Measurements from ENCODE around the gene ALCAM. TPM values are rescaled to one million over a fixed set of nuclear protein-coding genes. Genes with fewer than 3 reads are reported as not detected.

The ALCAM gene
- total and polyA plus RNA-seq, 2 of the 8 experiments (the other 6 are each of a cell fraction or from before 2014, with no cell fraction given): 10.8 to 33.0 TPM

DNA sequence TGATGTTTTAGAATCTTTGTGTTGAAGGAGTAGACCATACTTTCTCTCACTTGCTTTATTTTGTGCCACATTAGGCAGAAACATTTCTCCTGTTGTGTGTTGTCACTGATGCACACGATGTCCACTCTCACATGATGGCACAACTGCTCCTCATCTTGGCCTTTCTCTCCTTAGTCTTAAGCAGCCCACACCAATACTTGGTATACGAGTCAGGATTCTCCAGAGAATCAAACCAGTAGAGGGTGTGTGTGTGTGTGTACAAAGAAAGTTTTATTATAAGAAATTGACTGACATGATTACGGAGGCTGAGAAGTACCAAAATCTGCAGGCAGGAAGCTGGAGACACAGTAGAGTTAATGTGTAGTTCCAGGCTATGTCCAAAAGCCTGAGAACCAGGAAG lies 187.1 kb downstream of the ALCAM start:
- H4K8ac ChIP-seq (ENCODE audit: extremely low read depth, insufficient read depth, low read length): no peak overlapping the region
- H3K9ac ChIP-seq (replicated peaks in 1 of 4; ENCODE audit: extremely low read depth in 1 of 4, low read depth in 3 of 4, low read length in 3 of 4): no peak overlapping the region
- ChIA-PET CTCF (ENCODE audit: partially characterized antibody) (interaction anchor here (0.6 kb wide), 1 partner anchor 117 kb away, joined by 3 read pairs; no protein-coding TSS in a partner anchor), POLR2A (ENCODE audit: partially characterized antibody) (no interaction called here)
- H3K79me1 ChIP-seq (ENCODE audit: low read depth, low read length): no peaks in the 10 kb centered on the region
- no peak overlapping the region for H4K91ac ChIP-seq (replicated peaks; ENCODE audit: insufficient read length, low read length)
- no peak overlapping the region for H3K27ac ChIP-seq (ENCODE audit: low read depth, low read length)
- H2BK12ac ChIP-seq (ENCODE audit: low read depth, low read length): no peak overlapping the region
- H3K36me3 ChIP-seq (ENCODE audit: control insufficient read depth in 2 of 4, insufficient read depth in 4 of 4, low read length in 3 of 4): peaks cover 0 to 33% (median 11%) of the 10 kb centered on the region in 4 experiments; a peak in 4 of 8 replicates
- WGBS, 2 experiments (ENCODE audit: extremely low coverage in 1 of 2, insufficient coverage in 1 of 2, insufficient read length in 1 of 2, insufficient replicate concordance in 2 of 2, low coverage in 1 of 2, low lambda C conversion rate in 2 of 2, missing lambda C conversion rate in 1 of 2): 91% methylated on average over 3 of the region's 3 CpGs; no CpG with 5 or more reads in 1 of the 2 experiments
- no peak overlapping the region for H3K14ac ChIP-seq (ENCODE audit: insufficient read length)
- H3K9me3 ChIP-seq (ENCODE audit: insufficient read depth in 2 of 2, low read depth in 1 of 2, low read length in 1 of 2): no peaks in the 10 kb centered on the region
- no peak overlapping the region for H2BK120ac ChIP-seq (replicated peaks; ENCODE audit: low read depth, low read length)
- H3K23ac ChIP-seq (ENCODE audit: insufficient read length): no peak overlapping the region
- no peak overlapping the region for H3K4ac ChIP-seq (replicated peaks; ENCODE audit: insufficient read length, low read depth, low read length)
- no peak overlapping the region for H2BK20ac ChIP-seq (ENCODE audit: low read length)
- no peak overlapping the region for H3K56ac ChIP-seq (replicated peaks; ENCODE audit: insufficient read length, low read depth, low read length)
- no peaks in the 10 kb centered on the region for H3K27me3 ChIP-seq (replicated peaks in 1 of 4; ENCODE audit: control insufficient read depth in 3 of 4, extremely low read depth in 1 of 4, insufficient read depth in 3 of 4, low read length in 3 of 4)
- H2AK5ac ChIP-seq (ENCODE audit: low read depth, low read length): no peak overlapping the region
- no peak overlapping the region for H2BK5ac ChIP-seq (ENCODE audit: low read depth, low read length)
- no peak overlapping the region for H3K4me3 ChIP-seq (ENCODE audit: extremely low read depth in 1 of 4, insufficient read depth in 2 of 4, low read depth in 3 of 4, low read length in 4 of 4)
- no peaks in the 10 kb centered on the region for H3K23me2 ChIP-seq (ENCODE audit: low read depth, low read length)
- H2BK15ac ChIP-seq (ENCODE audit: low read length): no peak overlapping the region
- no peaks in the 10 kb centered on the region for H4K20me1 ChIP-seq (replicated peaks in 1 of 2; ENCODE audit: control insufficient read depth in 1 of 2, insufficient read depth in 2 of 2, low read length in 2 of 2)
- no peaks in the 10 kb centered on the region for H3K4me1 ChIP-seq (replicated peaks in 1 of 4; ENCODE audit: control insufficient read depth in 3 of 4, insufficient read depth in 4 of 4, low read length in 3 of 4)
- no peak overlapping the region for H4K5ac ChIP-seq (ENCODE audit: insufficient read length, low read depth, low read length)
- no peak overlapping the region for H3K4me2 ChIP-seq (ENCODE audit: insufficient read depth in 1 of 2, low read depth in 2 of 2, low read length in 2 of 2)
- TF ChIP-seq SRF (IDR thresholded peaks at IDR 0.05; ENCODE audit: low read depth, low read length) (no peak), RXRA (IDR thresholded peaks at IDR 0.05; ENCODE audit: insufficient read depth, low read depth, low read length) (no peak), POLR2AphosphoS5 (IDR thresholded peaks at IDR 0.05; ENCODE audit: low read depth, low read length) (no peak), EZH2 (IDR thresholded peaks at IDR 0.05; ENCODE audit: low read depth, low read length, severe bottlenecking) (no peak), CTBP2 (IDR thresholded peaks at IDR 0.05; ENCODE audit: borderline replicate concordance, insufficient read depth, insufficient read length, low read length) (no peak), BCL11A (IDR thresholded peaks at IDR 0.05; ENCODE audit: low read depth in 2 of 2, low read length in 2 of 2) (no peak), TCF12 (IDR thresholded peaks at IDR 0.05; ENCODE audit: low read depth, low read length) (no peak), SIN3A (conservative IDR thresholded peaks at IDR 0.05 in 1 of 2, IDR thresholded peaks at IDR 0.05 in 1 of 2; ENCODE audit: low read depth in 1 of 2, low read length in 2 of 2) (no peak), CREB1 (IDR thresholded peaks at IDR 0.05) (no peak), CEBPB (IDR thresholded peaks at IDR 0.05; ENCODE audit: low read depth, low read length) (no peak)
- FAIRE-seq (no peak), DNase-seq (ENCODE audit: low read depth in 1 of 2, low spot score in 2 of 2) (no peak)
- no peak overlapping the region for H3K18ac ChIP-seq (ENCODE audit: extremely low read depth, low read length)
- no peak overlapping the region for H2AFZ ChIP-seq (ENCODE audit: low read length)
- H3K79me2 ChIP-seq (ENCODE audit: control insufficient read depth in 1 of 2, insufficient read depth in 2 of 2, low read length in 2 of 2): no peaks in the 10 kb centered on the region

Data from H1 (cell line).